LNCaP clone FGC (cell line): Measurements from ENCODE around the gene IL36B.

Experiments
- DNase-seq: peaks from one replicate; pipeline ENCODE4 v3.0.0-alpha.2; 2011; ENCODE audit warnings: low read depth
- H3K4me3 ChIP-seq: 2 replicates; pipeline ENCODE4 v1.5.1; 2011; ENCODE audit warnings: mild to moderate bottlenecking, low read depth, low read length, control low read depth
- CTCF ChIP-seq: IDR thresholded peaks from 2 replicates; pipeline ENCODE4 v1.5.1; 2012; ENCODE audit warnings: mild to moderate bottlenecking; ENCODE audit not compliant: control insufficient read depth, insufficient read depth; ENCODE audit errors: extremely low read depth

The IL36B gene

GRCh38 chr2:113061241-113061640 lies 8.6 kb upstream of the IL36B start:
- H3K4me3 ChIP-seq = no peak overlapping the region
- DNase-seq = no peak
- no peak for TF ChIP-seq CTCF

GRCh38 chr2:113060796-113061195 lies 8.1 kb upstream of the IL36B start:
- TF ChIP-seq CTCF = no peak
- H3K4me3 ChIP-seq = no peak overlapping the region
- DNase-seq = no peak

GRCh38 chr2:113060396-113060795 lies 7.7 kb upstream of the IL36B start:
- H3K4me3 ChIP-seq = no peak overlapping the region
- DNase-seq = no peak
- no peak for TF ChIP-seq CTCF

GRCh38 chr2:113058998-113059960 lies 6.6 kb upstream of the IL36B start, which contains the start of gene IL36RN:
Gene IL36RN (plus strand): TSS chr2:113059198. CDS start chr2:113059439, 241 bp downstream.
- no peak for TF ChIP-seq CTCF
- H3K4me3 ChIP-seq = no peak within 1 kb of the TSS
- DNase-seq = no peak

- no peak overlapping the region for H3K4me3 ChIP-seq
- no peak for DNase-seq
- no peak for TF ChIP-seq CTCF
Measured at GRCh38 chr2:113058411-113058994, 5.8 kb upstream of the IL36B start.

GRCh38 chr2:113057117-113057516 lies 4.5 kb upstream of the IL36B start:
- DNase-seq = no peak
- H3K4me3 ChIP-seq = no peak overlapping the region
- no peak for TF ChIP-seq CTCF
